ENCODE measurements around the gene GRIK3. TPM values are rescaled to one million over a fixed set of nuclear protein-coding genes. Genes with fewer than 3 reads are reported as not detected.

The GRIK3 gene
- polyA plus RNA-seq, 2 of the 4 experiments (the other 2 are of a cell fraction), result not detected

DNA sequence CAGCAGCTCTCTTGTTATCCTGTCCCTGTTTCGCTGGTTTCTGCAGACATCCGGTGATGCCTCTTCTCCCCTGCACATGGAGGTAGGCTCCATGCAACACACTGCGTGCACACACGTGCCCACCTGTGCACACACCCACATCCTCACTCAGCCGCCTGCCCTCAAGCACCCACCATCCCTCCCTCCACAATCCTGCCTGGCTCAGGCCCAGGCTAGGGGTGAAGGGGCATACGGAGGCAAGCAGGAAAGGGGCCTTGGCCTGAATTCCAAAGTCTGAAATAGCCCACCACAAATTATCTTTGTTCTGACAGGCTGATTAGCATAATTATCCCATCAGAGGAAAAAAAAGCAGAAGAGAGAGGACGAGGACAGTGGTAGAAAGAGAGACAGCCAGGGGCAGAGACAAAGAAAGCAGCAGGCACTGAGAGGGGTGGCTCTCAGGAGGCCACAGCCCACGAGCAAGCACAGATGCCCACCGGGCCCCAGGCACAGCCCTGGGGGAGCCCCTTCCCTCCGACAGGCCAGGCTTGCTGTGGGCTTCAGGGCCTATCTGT is 73.2 kb downstream of the GRIK3 start (continued):
- no peak for TF ChIP-seq JUN (IDR thresholded peaks at IDR 0.05)

DNA sequence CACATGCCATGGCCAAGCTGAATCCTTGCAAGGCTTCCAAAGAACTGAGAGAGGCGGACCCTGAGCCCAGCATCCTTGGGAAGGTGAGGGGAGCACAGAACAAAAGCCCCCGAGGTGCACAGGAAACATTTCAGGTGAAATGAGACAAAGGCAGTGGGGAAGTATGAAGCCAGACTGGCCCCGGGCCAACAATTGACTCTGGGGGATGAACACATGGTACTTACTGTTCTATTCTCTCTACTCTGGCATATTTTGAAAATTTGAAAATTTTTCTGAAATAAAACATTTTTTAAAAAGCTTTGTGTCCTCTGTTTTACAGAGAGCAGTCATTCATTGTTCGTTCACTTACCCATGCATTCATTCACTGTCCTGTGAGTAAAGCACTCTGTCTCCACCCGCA is 77.7 kb downstream of the GRIK3 start:
- H3K27ac ChIP-seq, result no peak overlapping the region
- no peak overlapping the region for H3K4me2 ChIP-seq
- H3K4me1 ChIP-seq, result no peaks in the 10 kb centered on the region
- FAIRE-seq (no peak), ATAC-seq (no peak), DNase-seq (ENCODE audit: low read depth in 1 of 2, low spot score in 1 of 2) (no peak)
- no peak overlapping the region for H3K4me3 ChIP-seq
- 9% methylated on average over 5 of the region's 5 CpGs for WGBS (ENCODE audit: missing lambda C conversion rate)
- ChIA-PET POLR2A (no interaction called here), CTCF (no interaction called here)
- TF ChIP-seq MAFK (IDR thresholded peaks at IDR 0.05; ENCODE audit: partially characterized antibody) (no peak), JUN (IDR thresholded peaks at IDR 0.05) (no peak), ZSCAN20 (CRISPR knock-in tag; IDR thresholded peaks at IDR 0.05) (no peak), SMC3 (IDR thresholded peaks at IDR 0.05) (no peak), RAD21 (conservative IDR thresholded peaks at IDR 0.05 in 1 of 2, IDR thresholded peaks at IDR 0.05 in 1 of 2) (no peak), CBX2 (IDR thresholded peaks at IDR 0.05; ENCODE audit: borderline replicate concordance, low read depth) (no peak), NFE2L2 (conservative IDR thresholded peaks at IDR 0.05; ENCODE audit: low read length) (no peak), POLR2AphosphoS2 (conservative IDR thresholded peaks at IDR 0.05; ENCODE audit: low read length) (no peak), POLR2A (IDR thresholded peaks at IDR 0.05; ENCODE audit: low read length) (no peak), RARB (CRISPR knock-in tag; IDR thresholded peaks at IDR 0.05) (no peak)
- TF ChIP-seq, protein P1, sequence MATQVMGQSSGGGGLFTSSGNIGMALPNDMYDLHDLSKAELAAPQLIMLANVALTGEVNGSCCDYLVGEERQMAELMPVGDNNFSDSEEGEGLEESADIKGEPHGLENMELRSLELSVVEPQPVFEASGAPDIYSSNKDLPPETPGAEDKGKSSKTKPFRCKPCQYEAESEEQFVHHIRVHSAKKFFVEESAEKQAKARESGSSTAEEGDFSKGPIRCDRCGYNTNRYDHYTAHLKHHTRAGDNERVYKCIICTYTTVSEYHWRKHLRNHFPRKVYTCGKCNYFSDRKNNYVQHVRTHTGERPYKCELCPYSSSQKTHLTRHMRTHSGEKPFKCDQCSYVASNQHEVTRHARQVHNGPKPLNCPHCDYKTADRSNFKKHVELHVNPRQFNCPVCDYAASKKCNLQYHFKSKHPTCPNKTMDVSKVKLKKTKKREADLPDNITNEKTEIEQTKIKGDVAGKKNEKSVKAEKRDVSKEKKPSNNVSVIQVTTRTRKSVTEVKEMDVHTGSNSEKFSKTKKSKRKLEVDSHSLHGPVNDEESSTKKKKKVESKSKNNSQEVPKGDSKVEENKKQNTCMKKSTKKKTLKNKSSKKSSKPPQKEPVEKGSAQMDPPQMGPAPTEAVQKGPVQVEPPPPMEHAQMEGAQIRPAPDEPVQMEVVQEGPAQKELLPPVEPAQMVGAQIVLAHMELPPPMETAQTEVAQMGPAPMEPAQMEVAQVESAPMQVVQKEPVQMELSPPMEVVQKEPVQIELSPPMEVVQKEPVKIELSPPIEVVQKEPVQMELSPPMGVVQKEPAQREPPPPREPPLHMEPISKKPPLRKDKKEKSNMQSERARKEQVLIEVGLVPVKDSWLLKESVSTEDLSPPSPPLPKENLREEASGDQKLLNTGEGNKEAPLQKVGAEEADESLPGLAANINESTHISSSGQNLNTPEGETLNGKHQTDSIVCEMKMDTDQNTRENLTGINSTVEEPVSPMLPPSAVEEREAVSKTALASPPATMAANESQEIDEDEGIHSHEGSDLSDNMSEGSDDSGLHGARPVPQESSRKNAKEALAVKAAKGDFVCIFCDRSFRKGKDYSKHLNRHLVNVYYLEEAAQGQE (IDR thresholded peaks at IDR 0.05), result no peak
- TF ChIP-seq, protein P2, sequence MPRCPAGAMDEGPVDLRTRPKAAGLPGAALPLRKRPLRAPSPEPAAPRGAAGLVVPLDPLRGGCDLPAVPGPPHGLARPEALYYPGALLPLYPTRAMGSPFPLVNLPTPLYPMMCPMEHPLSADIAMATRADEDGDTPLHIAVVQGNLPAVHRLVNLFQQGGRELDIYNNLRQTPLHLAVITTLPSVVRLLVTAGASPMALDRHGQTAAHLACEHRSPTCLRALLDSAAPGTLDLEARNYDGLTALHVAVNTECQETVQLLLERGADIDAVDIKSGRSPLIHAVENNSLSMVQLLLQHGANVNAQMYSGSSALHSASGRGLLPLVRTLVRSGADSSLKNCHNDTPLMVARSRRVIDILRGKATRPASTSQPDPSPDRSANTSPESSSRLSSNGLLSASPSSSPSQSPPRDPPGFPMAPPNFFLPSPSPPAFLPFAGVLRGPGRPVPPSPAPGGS (IDR thresholded peaks at IDR 0.05), result no peak
- TF ChIP-seq, protein P3, sequence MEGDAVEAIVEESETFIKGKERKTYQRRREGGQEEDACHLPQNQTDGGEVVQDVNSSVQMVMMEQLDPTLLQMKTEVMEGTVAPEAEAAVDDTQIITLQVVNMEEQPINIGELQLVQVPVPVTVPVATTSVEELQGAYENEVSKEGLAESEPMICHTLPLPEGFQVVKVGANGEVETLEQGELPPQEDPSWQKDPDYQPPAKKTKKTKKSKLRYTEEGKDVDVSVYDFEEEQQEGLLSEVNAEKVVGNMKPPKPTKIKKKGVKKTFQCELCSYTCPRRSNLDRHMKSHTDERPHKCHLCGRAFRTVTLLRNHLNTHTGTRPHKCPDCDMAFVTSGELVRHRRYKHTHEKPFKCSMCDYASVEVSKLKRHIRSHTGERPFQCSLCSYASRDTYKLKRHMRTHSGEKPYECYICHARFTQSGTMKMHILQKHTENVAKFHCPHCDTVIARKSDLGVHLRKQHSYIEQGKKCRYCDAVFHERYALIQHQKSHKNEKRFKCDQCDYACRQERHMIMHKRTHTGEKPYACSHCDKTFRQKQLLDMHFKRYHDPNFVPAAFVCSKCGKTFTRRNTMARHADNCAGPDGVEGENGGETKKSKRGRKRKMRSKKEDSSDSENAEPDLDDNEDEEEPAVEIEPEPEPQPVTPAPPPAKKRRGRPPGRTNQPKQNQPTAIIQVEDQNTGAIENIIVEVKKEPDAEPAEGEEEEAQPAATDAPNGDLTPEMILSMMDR (IDR thresholded peaks at IDR 0.05), result no peak
- no peaks in the 10 kb centered on the region for H3K9me3 ChIP-seq

DNA sequence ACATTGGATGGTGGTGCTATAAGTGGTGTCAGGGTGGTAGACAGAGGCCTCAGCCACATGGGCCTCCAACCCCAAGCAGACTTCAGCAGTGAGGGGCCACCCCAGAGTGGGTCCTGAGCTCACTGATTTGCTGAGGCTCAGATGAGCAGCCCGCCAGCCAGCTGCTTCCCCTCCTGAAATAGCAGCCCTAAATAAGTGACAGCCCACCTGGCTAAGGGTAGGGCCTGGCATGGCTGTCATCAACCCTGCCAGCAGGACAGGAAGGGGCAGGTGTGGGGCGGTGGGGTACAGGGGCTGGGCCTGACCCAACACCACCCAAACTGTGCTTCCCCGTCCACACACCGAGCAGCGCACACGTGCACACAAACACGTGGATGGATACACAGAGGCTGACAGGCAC is 79.3 kb downstream of the GRIK3 start:
- WGBS (ENCODE audit: missing lambda C conversion rate), result no CpG with 5 or more reads among the region's 7 CpGs
- Histone ChIP-seq H3K4me3 (no peak overlapping the region), H3K27ac (no peak overlapping the region), H3K4me1 (no peaks in the 10 kb centered on the region), H3K4me2 (no peak overlapping the region), H3K9me3 (no peaks in the 10 kb centered on the region)
- ATAC-seq (no peak), DNase-seq (ENCODE audit: low read depth in 1 of 2, low spot score in 1 of 2) (no peak), FAIRE-seq (no peak)
- TF ChIP-seq NPAS2 (CRISPR knock-in tag; IDR thresholded peaks at IDR 0.05; ENCODE audit: borderline replicate concordance), result no peak
- no peak for TF ChIP-seq SREBF2 (IDR thresholded peaks at IDR 0.05)
- TF ChIP-seq, protein P1 (IDR thresholded peaks at IDR 0.05), result no peak
- TF ChIP-seq RAD21 (conservative IDR thresholded peaks at IDR 0.05 in 1 of 2, IDR thresholded peaks at IDR 0.05 in 1 of 2), result no peak
- no peak for TF ChIP-seq ZSCAN20 (CRISPR knock-in tag; IDR thresholded peaks at IDR 0.05)
- no peak for TF ChIP-seq NFE2L2 (conservative IDR thresholded peaks at IDR 0.05; ENCODE audit: low read length)
- TF ChIP-seq, protein P4, sequence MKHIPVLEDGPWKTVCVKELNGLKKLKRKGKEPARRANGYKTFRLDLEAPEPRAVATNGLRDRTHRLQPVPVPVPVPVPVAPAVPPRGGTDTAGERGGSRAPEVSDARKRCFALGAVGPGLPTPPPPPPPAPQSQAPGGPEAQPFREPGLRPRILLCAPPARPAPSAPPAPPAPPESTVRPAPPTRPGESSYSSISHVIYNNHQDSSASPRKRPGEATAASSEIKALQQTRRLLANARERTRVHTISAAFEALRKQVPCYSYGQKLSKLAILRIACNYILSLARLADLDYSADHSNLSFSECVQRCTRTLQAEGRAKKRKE (CRISPR knock-in tag; IDR thresholded peaks at IDR 0.05; ENCODE audit: low read depth), result no peak
- TF ChIP-seq MYC (IDR thresholded peaks at IDR 0.05; ENCODE audit: borderline replicate concordance, low read length), result no peak
- TF ChIP-seq GATA3 (IDR thresholded peaks at IDR 0.05; ENCODE audit: borderline replicate concordance), result no peak
- no peak for TF ChIP-seq HOXB13 (CRISPR knock-in tag; IDR thresholded peaks at IDR 0.05; ENCODE audit: low read depth)
- TF ChIP-seq ZNF302 (CRISPR knock-in tag; IDR thresholded peaks at IDR 0.05), result no peak
- TF ChIP-seq ZFP36 (IDR thresholded peaks at IDR 0.05; ENCODE audit: borderline replicate concordance, partially characterized antibody), result no peak
- TF ChIP-seq CHD2 (IDR thresholded peaks at IDR 0.05; ENCODE audit: low read length, partially characterized antibody), result no peak
- no peak for TF ChIP-seq CBX8 (IDR thresholded peaks at IDR 0.05)
- no peak for TF ChIP-seq HDAC2 (IDR thresholded peaks at IDR 0.05)
- ChIA-PET CTCF (no interaction called here), POLR2A (no interaction called here)
